Breast epithelium (tissue), 4 donors: ENCODE data around the gene SERINC5. TPM values are rescaled to one million over a fixed set of nuclear protein-coding genes. Genes with fewer than 3 reads are reported as not detected.

ENCODE experiments used
- DNase-seq, 2 donors: peaks; one replicate each; pipeline ENCODE4 v3.0.0-alpha.2; 2019; ENCODE audit warnings: low spot score in 2 of 2
- H3K27ac ChIP-seq, 2 donors: fragments of 200-600 bp; sonication (generic) in 1 of 2; one replicate each; pipeline ENCODE4 v1.5.1; 2016 to 2019; ENCODE audit warnings: mild to moderate bottlenecking in 1 of 2
- H3K27me3 ChIP-seq, 2 donors: fragments of 200-600 bp; sonication (generic) in 1 of 2; one replicate each; pipeline versions ENCODE4 v1.5.1 to v1.6.0; 2017 to 2019; ENCODE audit warnings: control low read depth in 1 of 2, mild to moderate bottlenecking in 1 of 2
- H3K36me3 ChIP-seq: fragments of 200-600 bp; one replicate; pipeline ENCODE4 v1.5.1; 2019
- H3K4me1 ChIP-seq, 2 donors: fragments of 200-600 bp; sonication (generic); one replicate each; pipeline ENCODE4 v1.5.1; 2016 to 2019; ENCODE audit warnings: control low read depth in 1 of 2
- H3K4me3 ChIP-seq, 3 donors: fragments of 200-600 bp; sonication (generic); 1 replicate in 2 of 3; 2 replicates in 1 of 3; pipeline ENCODE4 v1.5.1; 2016 to 2019; ENCODE audit warnings: mild to moderate bottlenecking in 3 of 3, moderate library complexity in 2 of 3
- H3K9me3 ChIP-seq, 2 donors: fragments of 200-600 bp; sonication (generic) in 1 of 2; one replicate each; pipeline ENCODE4 v1.5.1; 2016 to 2019; ENCODE audit warnings: control low read depth in 1 of 2
- CTCF ChIP-seq, 3 donors: fragments of 450-650 bp; IDR thresholded peaks; one replicate each; pipeline ENCODE4 v1.5.1; 2016 to 2017; ENCODE audit warnings: antibody characterized with exemption in 3 of 3, mild to moderate bottlenecking in 3 of 3, moderate library complexity in 3 of 3
- POLR2A ChIP-seq: fragments of 450-650 bp; IDR thresholded peaks from one replicate; pipeline ENCODE4 v1.6.1; 2016; ENCODE audit warnings: antibody characterized with exemption, mild to moderate bottlenecking, moderate library complexity
- POLR2AphosphoS5 ChIP-seq, 3 donors: sonication (generic); formaldehyde crosslinking; IDR thresholded peaks; one replicate each; pipeline ENCODE4 v1.6.1; 2017; ENCODE audit warnings: antibody characterized with exemption in 3 of 3
- intact Hi-C: fragments of 100-400 bp; cut with DNase I; formaldehyde crosslinking; loops from one replicate; pipeline ENCODE4 v1.15.1; 2023; ENCODE audit warnings: low total_unique reads
- total RNA-seq, 3 donors: library from RNA; depleted of rRNA; stranded (reverse); fragments of >200 nt; gene quantifications; one replicate each; pipeline ENCODE4 v1.1.0, GENCODE V29; 2016

SERINC5 gene
- total RNA-seq, 3 donors from 2014 or later: 12.6 to 32.9 (median 28.5) TPM

DNA sequence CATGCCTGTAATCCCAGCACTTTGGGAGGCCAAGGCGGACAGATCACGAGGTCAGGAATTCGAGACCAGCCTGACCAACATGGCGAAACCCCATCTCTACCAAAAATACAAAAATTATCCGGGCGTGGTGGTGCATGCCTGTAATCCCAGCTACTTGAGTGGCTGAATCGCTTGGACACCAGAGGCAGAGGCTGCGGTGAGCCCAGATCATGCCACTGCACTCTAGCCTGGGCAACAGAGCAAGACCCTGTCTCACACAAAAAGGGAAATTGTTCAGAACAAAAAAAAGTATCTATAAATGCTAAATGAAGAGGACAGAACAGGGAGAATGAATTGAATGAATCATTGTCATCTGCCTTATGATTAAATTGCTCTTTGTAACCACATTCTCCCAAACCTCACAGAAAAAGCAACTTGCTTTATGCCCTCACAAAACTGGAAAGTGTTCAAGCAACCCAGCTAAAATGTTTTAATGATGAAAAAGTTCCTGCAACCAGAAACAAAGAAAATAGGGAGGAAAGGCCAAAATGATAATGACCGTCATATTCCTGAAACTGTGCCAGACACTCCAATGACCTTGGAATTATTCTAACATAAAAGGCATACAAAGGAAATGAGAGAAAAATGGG lies 83.7 kb downstream of the SERINC5 start:
- no peak overlapping the region for H3K4me3 ChIP-seq
- no peak for TF ChIP-seq POLR2A
- TF ChIP-seq CTCF (IDR thresholded peaks at IDR 0.05): no peak
- TF ChIP-seq POLR2AphosphoS5 (IDR thresholded peaks at IDR 0.05): no peak
- no peaks in the 10 kb centered on the region for H3K4me1 ChIP-seq
- H3K27me3 ChIP-seq: no peaks in the 10 kb centered on the region
- H3K27ac ChIP-seq: no peak overlapping the region
- DNase-seq: no peak
- no peaks in the 10 kb centered on the region for H3K36me3 ChIP-seq
- no peaks in the 10 kb centered on the region for H3K9me3 ChIP-seq
- intact Hi-C loops: no loop called here

DNA sequence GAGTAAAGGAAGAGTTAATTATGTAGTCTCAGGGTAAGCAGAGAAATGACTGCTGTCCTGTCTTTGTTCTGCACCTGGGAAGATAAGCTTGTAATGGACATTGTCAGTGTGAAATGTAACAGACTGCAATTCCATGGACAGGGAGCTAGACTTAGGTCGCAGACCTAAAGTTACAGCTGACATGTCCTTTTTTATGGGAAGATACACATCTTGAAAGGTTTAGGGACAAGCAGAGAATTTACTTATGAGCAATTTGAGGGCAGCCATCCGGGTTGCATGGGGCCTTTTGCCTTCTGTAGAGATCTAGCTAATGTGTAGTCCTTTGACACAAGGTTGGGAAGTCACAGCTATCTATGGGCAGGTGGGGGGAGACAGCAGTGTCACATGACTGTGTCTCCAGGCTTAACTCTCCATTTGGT lies 85.7 kb downstream of the SERINC5 start:
- no peaks in the 10 kb centered on the region for H3K9me3 ChIP-seq
- peaks cover 6% of the 10 kb centered on the region for H3K36me3 ChIP-seq
- no peak overlapping the region for H3K27ac ChIP-seq
- no peak overlapping the region for H3K4me3 ChIP-seq
- intact Hi-C loops: no loop called here
- H3K27me3 ChIP-seq: no peaks in the 10 kb centered on the region
- TF ChIP-seq POLR2AphosphoS5 (IDR thresholded peaks at IDR 0.05) (no peak), CTCF (IDR thresholded peaks at IDR 0.05) (no peak), POLR2A (no peak)
- H3K4me1 ChIP-seq: no peaks in the 10 kb centered on the region
- no peak for DNase-seq

GRCh38 chr5:80168388-80169028 lies 87.3 kb downstream of the SERINC5 start:
- Histone ChIP-seq H3K4me3 (no peak overlapping the region), H3K27ac (no peak overlapping the region), H3K27me3 (no peaks in the 10 kb centered on the region), H3K36me3 (peaks cover 6% of the 10 kb centered on the region), H3K4me1 (no peaks in the 10 kb centered on the region), H3K9me3 (no peaks in the 10 kb centered on the region)
- TF ChIP-seq POLR2A: no peak
- no peak for TF ChIP-seq CTCF (IDR thresholded peaks at IDR 0.05)
- TF ChIP-seq POLR2AphosphoS5 (IDR thresholded peaks at IDR 0.05): no peak
- no peak for DNase-seq
- intact Hi-C loops: no loop called here

DNA sequence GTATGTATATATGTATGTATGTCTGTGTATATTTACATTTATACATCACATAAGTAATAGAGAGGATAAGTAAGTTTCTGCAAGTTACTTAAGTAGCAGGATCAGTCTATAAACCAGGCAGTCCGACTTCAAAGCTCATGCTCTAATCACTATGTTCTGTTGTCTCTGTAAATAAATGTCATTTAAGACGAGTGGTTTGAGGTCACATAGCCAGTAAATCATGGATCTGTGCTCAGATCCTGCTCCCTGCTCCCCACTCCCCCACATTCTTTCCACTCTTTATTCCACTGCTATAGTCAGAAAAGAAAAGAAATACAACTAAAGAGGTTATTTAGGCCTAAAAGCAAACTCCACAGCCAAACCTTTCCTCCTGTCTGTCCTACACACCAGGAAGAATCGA lies 90.4 kb downstream of the SERINC5 start:
- intact Hi-C loops: no loop called here
- no peak for TF ChIP-seq CTCF (IDR thresholded peaks at IDR 0.05)
- DNase-seq: no peak
- no peaks in the 10 kb centered on the region for H3K4me1 ChIP-seq
- no peak overlapping the region for H3K4me3 ChIP-seq
- no peaks in the 10 kb centered on the region for H3K9me3 ChIP-seq
- H3K36me3 ChIP-seq: peaks cover 6% of the 10 kb centered on the region
- H3K27ac ChIP-seq: no peak overlapping the region
- H3K27me3 ChIP-seq: no peaks in the 10 kb centered on the region

DNA sequence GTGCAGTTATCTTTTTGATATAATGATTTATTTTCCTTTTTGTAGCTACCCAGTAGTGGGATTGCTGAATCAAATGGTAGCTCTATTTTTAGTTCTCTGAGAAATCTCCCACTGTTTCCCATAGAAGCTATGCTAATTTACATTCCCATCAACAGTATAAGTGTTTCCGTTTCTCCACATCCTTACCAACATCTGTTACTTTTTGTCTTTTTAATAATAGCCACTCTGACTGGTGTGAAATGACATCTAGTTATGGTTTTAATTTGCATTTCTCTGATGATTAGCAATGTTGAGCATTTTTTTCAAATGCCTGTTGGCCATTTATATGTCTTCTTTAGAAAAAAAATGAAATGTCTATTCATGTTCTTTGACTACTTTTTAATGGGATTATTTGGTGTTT lies 94.7 kb downstream of the SERINC5 start:
- no peaks in the 10 kb centered on the region for H3K4me1 ChIP-seq
- H3K36me3 ChIP-seq: peaks cover 11% of the 10 kb centered on the region
- TF ChIP-seq CTCF (IDR thresholded peaks at IDR 0.05): no peak
- no peak for TF ChIP-seq POLR2AphosphoS5 (IDR thresholded peaks at IDR 0.05)
- no peak for TF ChIP-seq POLR2A
- H3K4me3 ChIP-seq: no peak overlapping the region
- intact Hi-C loops: no loop called here
- H3K27me3 ChIP-seq: no peaks in the 10 kb centered on the region
- H3K27ac ChIP-seq: no peak overlapping the region
- DNase-seq: no peak
- no peaks in the 10 kb centered on the region for H3K9me3 ChIP-seq
